Urothelium cell line (cell line): Measurements from ENCODE around the gene CTU1.
A peak's percentile ranks its signal among the peaks of the same experiment; 100 is the strongest.

Experiments used
- DNase-seq: peaks from one replicate; pipeline ENCODE4 v3.0.0; 2011; ENCODE audit warnings: low spot score, mixed read lengths
- FAIRE-seq: peaks from 2 replicates; lab custom pipeline; 2011; peaks lifted over from hg19 to GRCh38; lab: Jason Lieb, UNC

The CTU1 gene

DNA sequence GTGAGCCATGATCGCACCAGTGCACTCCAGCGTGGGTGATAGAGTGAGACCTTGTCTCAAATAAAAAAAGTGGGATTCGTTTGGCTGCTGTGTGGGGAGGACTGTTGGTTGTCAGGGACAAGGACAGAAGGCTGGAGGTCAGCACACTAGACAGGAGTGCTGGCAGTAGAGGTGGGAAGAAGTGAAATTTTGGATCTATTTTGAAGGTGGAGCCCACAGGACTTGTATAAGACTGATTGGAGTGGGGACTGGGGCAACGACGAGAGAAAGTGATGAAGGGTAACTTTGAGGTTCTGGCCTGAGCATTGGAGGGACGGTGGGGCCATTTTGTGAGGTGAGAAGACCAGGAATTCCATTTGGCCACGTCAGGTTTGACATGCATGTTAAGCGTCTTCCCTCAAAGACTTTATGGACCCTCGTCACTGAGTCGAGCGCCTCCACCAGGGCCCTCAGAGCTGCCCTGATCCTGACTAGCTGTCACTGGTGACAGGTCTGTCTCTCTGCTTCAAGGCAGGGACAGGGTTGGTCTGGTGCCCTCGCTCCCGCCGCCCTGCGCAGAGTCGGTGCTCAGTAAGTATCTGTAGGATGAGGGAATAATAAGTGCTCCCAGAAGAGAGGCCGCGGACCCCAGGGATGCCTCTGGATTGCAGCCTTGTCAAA is 673 bp downstream of the CTU1 start:
- DNase-seq: no peak
- FAIRE-seq: no peak

GRCh38 chr19:51103926-51104341 is 4.3 kb downstream of the CTU1 start:
- no peak for DNase-seq
- no peak for FAIRE-seq

- FAIRE-seq: no peak
- no peak for DNase-seq
These were observed 5.2 kb downstream of the CTU1 start for GRCh38 chr19:51102991-51103390.

DNA sequence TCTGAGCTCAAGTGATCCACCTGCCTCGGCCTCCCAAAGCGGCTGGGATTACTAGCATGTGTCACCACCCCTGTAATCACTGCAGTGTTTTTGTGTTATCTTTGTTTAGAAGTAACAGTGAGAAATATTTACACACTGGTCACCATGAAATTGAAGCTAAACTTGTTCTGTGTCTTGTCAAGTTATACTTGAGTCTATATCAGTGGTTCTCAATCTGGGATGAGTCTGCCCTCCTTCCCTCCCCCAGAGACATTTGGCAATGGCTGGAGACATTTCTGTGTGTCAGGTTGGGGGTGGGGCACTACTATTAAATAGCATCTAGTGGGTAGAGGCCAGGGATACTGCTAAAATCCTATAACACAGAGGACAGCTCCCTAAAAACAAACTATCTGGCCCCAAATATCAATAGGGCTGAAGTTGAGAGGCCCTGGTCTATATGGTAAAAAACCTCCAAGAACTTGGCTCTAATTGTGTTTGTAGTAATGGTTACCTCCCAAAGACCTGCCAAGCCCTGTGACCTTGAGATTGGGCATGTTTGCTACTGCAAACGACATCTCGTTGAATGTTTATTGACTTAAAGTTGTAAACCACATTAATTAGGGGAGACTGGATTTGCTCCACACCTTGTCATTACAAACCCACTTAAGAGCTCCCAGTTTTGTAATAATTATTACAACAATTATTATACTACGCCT is 6.9 kb downstream of the CTU1 start:
- no peak for FAIRE-seq

GRCh38 chr19:51100601-51101000 is 7.6 kb downstream of the CTU1 start:
- FAIRE-seq: no peak

More for the DNA sequence above, 6.9 kb downstream of the CTU1 start:
- DNase-seq: no peak

GRCh38 chr19:51099047-51099382 is 9.2 kb downstream of the CTU1 start:
- no peak for FAIRE-seq

More at GRCh38 chr19:51100601-51101000, 7.6 kb downstream of the CTU1 start:
- no peak for DNase-seq

GRCh38 chr19:51098365-51099046 is 9.7 kb downstream of the CTU1 start:
- no peak for DNase-seq
- FAIRE-seq: no peak

More at GRCh38 chr19:51099047-51099382, 9.2 kb downstream of the CTU1 start:
- no peak for DNase-seq

- FAIRE-seq: peak; percentile 35
- no peak for DNase-seq
These were observed 10.4 kb downstream of the CTU1 start for GRCh38 chr19:51097796-51098195.

- peak; percentile 67 for FAIRE-seq
- DNase-seq: peak; percentile 72
These were observed 11.0 kb downstream of the CTU1 start for GRCh38 chr19:51097166-51097738.

GRCh38 chr19:51096473-51097165 is 11.6 kb downstream of the CTU1 start:
- FAIRE-seq (no peak), DNase-seq (no peak)

DNA sequence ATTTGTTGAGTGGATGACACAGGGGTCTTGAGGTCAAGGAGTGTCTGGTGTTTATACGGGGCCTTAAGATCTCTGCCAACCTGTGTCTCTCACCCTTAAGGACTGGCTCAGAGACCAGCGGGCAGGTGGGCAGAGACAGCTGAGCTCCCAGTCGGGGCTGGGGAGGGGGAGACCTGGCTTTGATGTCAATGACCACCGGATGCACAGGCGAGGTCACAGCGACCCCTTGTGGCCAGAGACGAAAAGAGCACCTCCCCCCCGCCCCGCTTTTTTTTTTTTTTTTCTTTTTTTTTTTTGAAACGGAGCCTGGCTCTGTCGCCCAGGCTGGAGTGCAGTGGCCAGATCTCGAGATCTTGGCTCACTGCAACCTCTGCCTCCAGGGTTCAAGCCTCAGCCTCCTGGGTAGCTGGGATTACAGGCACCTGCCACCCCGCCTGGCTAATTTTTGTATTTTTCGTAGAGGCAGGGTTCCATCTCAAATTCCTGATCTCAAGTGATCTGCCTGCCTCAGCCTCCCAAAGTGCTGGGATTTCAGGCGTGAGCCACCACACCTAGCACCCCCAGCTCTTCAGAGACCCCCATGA is 13.4 kb downstream of the CTU1 start:
- peak; percentile 61 for DNase-seq

DNA sequence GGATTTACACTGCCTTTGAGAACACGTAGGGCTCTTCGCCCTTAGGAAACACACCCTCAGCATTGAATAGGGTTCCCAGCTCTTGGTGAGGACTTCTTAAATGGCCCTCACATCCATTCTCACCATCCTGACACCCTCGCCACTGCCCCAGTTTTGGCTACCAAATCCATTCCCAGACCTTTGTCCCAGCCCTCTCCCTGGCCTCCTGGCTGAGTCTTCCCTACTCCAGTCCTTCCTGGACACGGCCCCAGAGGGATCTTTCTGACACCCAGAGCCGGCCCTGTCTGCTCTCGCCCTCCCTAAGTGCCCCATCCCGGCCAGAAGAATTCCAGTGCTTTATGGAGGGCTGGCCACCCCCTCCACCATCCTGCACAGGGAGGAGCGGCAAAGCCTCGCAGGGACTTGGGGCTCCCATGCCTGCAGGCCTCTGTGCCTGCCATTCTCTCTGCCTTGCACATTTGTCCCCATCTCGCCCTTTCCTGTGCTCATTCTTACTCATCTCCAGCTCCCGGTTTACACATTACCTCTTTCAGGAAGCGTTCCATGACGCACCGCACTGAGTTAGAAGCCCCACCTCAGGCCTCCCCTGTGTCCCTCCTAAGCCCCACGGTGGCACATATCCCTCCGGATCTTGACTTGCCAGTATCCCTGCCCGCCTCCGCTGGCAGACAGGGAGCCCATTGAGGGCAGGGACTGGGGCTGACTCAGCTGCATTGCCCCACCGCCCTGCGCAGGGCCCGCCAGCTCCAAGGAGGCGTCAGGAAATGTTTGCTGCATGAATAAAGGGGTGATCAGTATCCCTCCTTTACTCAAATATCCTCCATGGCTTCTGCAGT is 14.5 kb downstream of the CTU1 start:
- FAIRE-seq (no peak), DNase-seq (no peak)

More for the DNA sequence above, 13.4 kb downstream of the CTU1 start:
- FAIRE-seq: no peak

DNA sequence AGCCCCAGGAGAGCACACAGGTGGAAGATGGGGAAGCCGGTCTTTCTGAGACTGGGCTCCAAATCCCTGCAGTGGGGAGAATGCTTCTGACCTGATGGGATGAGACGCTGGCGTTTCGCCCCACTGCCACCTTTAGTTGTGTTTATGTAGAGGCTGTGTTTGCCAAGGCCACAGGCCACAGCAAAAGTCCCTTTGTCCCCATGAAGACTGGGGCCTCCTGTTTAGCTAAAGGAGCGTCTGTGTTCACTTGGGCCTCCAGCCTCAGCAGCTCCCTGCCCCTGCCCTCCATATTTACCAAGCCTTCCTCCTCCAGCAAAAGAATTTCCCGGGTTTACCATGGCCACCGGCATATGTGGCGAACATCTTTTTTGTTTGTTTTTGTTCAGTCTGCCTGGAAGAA is 15.1 kb downstream of the CTU1 start:
- no peak for FAIRE-seq
- DNase-seq: no peak

- DNase-seq: no peak
- no peak for FAIRE-seq
These were observed 16.0 kb downstream of the CTU1 start for GRCh38 chr19:51091895-51092873.

GRCh38 chr19:51091126-51091525 is 17.1 kb downstream of the CTU1 start:
- DNase-seq (no peak), FAIRE-seq (no peak)

- FAIRE-seq (no peak), DNase-seq (no peak)
These were observed 17.7 kb downstream of the CTU1 start for GRCh38 chr19:51090471-51090870.

- FAIRE-seq: no peak
- no peak for DNase-seq
These were observed 18.4 kb downstream of the CTU1 start for GRCh38 chr19:51089786-51090185.

- FAIRE-seq: no peak
- DNase-seq: no peak
These were observed 21.9 kb downstream of the CTU1 start for GRCh38 chr19:51086153-51086850.
